Activated T-helper 1 cell treated with Interleukin-2 at 50 U/mL for 16 hours (primary cell): ENCODE data around the gene MED25.

ENCODE experiments used
- DNase-seq: peaks from one replicate; pipeline ENCODE4 v3.0.0-alpha.2; 2020; ENCODE audit warnings: low read depth

MED25 gene

GRCh38 chr19:49817964-49818648 is at the start of gene MED25:
Gene MED25 (plus strand): TSS chr19:49818289. CDS start chr19:49818342, 53 bp downstream.
- peak; percentile 80 for DNase-seq

GRCh38 chr19:49770529-49770928 is 47.6 kb upstream of the MED25 start:
- DNase-seq = no peak

DNA sequence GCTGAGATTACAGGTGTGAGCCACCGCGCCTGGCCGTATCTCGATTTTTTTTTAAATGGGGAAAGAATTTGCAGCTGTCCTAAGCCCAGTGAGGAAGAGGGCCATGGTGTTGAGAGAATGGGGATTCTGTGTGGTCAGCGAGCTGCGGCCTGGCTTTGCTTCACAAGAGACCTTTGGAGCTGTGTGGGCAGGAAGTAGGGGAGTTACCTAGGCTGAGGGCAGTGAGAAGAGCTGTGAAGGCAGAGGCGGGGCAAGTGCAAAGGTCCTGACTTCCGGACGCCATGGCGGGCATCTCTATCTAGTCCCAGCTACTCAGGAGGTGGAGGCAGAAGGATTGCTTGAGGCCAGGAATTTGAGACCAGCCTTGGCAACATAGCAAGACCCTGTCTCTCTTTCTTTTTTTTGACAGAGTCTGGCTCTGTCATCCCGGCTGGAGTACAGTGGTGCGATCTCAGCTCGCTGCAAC is 46.4 kb upstream of the MED25 start:
- DNase-seq = no peak

DNA sequence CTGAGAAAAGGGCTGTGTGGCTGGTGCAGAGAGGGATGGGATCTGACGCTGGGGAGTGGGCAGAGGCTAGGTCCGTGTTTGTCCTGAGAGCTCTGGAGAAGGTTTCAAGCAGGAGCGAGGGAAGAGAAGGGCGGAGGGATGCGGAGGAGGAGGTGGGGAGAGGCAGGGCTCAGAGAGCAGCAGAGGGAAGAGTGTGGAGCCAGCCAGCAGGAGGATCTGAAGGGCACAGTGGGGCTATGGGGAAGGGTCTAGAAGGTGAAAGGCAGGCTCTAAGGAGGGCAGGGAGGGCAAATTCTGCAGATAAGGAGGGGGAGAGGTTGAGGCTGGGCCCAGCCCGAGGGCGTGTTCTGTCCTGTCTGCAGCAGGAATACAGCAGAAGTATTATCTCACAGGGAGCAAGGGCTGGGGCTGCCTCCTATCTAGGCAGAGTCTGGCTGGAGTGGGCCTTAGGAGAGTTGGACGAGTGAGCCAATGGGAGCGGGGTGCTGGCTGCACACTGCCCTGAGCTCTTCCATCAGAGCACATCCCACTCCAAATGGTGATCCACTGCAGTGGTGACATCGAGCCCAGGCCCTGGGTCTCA is 45.1 kb upstream of the MED25 start:
- no peak for DNase-seq

DNA sequence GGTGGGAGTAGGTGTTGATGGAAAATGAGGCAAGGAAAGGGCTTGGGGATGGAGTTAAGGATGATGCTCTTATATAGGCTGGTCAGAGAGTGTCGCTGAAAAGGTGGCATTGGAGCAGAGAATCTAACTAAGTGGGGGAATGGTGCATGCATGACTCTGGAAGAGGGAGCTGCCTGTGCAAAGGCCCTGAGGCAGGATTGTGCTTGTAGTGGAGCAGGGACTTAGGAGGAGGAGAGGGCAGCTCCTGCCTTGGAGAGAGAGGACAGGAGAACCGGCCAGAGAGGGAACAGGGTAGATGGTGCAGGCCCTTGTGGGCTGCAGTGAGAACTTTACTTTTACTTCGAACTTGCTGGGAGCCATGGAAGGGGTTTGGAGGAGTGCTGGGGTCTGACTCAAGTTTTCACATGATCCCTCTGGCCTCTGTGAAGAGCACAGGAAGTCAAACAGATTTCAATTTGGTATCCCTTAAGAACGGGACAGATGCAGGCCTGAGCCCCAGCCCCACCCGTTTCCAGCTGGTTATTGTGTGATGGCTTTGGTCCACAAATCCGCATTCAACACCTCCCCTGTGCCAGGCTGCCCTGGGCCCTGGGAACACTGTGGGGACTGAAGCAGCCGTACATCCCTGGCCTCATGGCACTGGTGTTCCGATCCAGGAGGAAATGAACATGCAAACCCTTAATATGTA is 44.3 kb upstream of the MED25 start:
- DNase-seq = no peak

GRCh38 chr19:49774969-49775368 is 43.1 kb upstream of the MED25 start:
- DNase-seq = no peak

DNA sequence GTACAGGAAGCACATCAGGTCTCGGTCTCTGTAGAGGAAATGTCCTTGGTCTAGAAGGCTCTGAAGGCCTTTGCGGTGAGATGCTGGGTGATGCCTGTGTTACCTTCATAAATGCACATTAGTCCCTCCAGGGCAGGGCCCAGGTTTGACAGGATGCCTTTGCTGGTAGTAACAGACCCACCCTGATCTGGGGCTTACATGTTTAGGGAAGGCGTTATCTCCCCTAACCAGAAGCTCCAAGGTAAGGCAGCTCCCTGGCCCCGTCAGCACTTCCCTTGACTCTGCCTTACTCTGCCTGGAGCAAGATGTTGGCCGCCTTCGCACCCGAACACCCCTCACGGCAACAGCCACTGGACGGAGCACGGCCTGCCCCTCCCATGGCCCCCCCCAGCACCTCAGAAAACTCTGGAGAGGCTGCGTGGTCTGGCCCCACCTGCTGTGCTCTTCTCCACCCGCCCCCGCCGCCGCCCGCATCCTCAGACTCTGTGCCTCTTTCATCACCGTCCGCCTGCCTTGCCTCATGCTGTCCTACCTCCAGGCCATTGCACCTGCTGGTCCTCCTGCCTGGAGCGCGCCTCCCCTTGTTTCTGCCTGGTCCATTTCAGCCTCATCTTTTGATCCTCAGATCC is 42.2 kb upstream of the MED25 start:
- no peak for DNase-seq

DNA sequence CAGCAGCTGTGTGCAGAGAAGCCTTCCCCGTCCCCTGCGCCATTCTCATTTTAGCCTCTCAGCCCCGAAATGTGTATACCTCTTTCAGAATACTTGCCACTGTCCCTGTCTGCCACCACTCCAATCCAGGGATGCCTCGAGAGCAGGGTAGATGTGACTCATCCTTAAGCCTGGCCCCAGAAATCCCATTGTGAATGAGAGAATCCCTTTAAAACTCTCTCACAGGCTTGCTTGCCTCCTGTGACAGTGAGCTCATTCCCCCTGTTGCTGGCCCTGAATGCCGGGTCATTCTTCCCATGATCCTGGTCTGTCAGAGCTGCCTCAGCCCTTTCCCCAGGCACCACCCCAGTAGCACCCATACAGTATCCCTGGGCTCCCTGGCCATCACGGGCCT is 41.7 kb upstream of the MED25 start:
- no peak for DNase-seq

- no peak for DNase-seq
These were observed 38.1 kb upstream of the MED25 start for GRCh38 chr19:49779731-49780555.

GRCh38 chr19:49780861-49781260 is 37.2 kb upstream of the MED25 start:
- DNase-seq = no peak

GRCh38 chr19:49781394-49781793 is 36.7 kb upstream of the MED25 start:
- no peak for DNase-seq

- DNase-seq = no peak
These were observed 35.6 kb upstream of the MED25 start for GRCh38 chr19:49782515-49782914.

GRCh38 chr19:49786376-49786820 is 31.7 kb upstream of the MED25 start:
- no peak for DNase-seq

DNA sequence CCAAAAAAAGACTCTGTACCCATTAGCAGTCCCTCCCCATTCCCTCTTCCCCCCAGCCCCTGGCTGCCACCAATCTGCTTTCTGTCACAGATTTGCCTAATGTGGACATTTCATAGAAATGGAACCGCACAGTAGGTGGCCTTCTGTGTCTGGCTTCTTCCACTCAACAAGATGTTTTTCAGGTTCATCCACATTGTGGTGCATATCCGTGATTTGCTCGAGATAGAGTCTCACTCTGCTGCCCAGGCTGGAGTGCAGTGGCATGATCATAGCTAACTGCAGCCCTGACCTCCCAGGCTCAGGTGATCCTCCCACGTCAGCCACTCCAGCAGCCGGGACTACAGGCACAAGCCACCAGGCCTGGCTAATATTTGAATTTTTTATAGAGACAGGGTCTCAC is 30.3 kb upstream of the MED25 start:
- DNase-seq = no peak

GRCh38 chr19:49788857-49789256 is 29.2 kb upstream of the MED25 start:
- DNase-seq = no peak

DNA sequence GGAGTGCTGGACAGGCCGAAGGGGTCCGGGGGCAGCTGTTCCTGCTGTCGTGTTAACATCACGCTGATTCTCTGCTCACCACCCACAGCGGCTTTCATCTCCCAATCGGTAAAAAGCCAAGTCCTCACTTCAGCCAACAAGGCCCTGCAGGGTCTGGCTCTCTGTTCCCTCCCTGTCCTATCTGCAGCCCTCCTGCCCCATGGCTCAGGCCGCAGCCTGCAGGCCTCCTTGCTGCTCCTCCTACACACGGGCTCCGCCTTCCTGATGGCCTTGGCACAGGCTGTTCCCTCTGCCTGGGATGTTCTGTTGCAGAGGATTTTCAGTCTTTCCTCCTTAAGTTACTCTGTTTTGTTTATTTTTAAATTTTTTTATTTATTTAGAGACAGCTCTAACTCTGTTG is 27.2 kb upstream of the MED25 start:
- no peak for DNase-seq

DNA sequence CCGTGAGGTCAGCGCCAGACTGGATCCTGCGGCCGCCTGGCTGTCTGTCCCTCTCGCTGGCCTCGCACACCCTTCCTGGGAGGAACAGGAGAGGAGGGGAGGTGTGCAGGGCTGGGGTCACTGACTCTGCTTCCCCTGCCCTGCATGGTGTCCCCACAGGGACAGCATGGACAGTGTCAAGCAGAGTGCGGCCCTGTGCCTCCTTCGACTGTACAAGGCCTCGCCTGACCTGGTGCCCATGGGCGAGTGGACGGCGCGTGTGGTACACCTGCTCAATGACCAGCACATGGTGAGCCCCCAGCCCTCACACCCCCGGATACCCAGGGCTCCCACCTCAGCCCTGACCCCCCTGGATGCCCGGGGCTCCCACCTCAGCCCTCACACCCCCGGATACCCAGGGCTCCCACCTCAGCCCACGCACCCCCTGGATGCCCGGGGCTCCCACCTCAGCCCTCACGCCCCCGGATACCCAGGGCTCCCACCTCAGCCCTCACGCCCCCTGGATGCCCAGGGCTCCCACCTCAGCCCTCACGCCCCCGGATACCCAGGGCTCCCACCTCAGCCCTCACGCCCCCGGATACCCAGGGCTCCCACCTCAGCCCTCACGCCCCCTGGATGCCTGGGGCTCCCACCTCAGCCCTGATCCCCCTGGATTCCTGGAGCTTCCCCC is 26.2 kb upstream of the MED25 start:
- DNase-seq = no peak

DNA sequence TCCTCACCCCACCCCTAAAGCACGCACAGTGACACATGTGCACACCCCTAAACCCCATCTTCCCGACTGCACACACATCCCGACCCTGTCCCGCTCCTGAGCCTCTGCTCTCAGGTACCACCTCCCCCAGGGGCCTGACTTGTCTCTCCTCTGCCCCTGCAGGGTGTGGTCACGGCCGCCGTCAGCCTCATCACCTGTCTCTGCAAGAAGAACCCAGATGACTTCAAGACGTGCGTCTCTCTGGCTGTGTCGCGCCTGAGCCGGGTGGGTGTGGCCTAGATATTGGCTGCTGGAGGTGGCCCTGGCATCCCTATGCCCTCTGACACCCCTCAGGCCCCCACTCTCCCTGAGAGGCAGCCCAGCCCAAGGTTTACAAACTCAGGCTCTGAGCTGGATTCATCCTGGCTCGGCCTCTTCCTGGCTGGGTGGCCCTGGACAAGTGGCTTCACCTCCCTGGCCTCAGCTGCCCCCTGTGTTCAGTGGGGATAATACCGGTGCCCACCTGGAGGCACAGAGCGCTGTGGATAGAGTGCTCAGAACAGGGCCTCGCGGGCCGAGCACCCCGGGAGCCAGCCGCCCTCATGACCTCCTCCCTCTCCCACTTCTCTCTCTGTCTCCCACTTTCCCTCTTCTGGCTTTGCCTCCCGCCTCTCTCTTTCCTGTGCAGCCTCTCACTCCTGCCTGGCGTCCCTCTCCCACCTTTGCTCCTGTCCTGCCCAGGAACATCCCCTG is 25.1 kb upstream of the MED25 start:
- DNase-seq = no peak

GRCh38 chr19:49793561-49793840 is 24.6 kb upstream of the MED25 start:
- no peak for DNase-seq

GRCh38 chr19:49795615-49796014 is 22.5 kb upstream of the MED25 start:
- no peak for DNase-seq

DNA sequence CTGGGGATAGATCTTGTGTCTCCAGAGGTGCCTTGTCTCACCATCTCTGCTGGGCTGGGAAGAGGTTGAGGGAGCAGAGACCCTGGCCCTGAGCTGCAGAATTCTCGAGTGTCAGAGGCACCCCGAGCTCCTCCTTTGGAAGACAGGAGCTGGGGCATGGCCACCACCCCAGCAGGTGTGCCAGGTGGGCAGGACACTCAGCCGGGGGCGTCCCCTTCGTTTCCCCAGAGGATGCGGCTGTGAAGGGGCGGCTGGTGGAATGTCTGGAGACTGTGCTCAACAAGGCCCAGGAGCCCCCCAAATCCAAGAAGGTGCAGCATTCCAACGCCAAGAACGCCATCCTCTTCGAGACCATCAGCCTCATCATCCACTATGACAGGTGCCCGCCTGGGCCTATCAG is 19.5 kb upstream of the MED25 start:
- DNase-seq = no peak
